Common myeloid progenitor, CD34-positive (primary cell): Measurements from ENCODE around the gene OVAAL.
A peak's percentile ranks its signal among the peaks of the same experiment; 100 is the strongest.

Experiments used
- CTCF ChIA-PET: fragments of 350-600 bp; sonication (Branson Sonifier 250); formaldehyde crosslinking; loops from one replicate; lab custom pipeline; 2021; ENCODE audit warnings: antibody characterized with exemption; lab: Charles Lee
- POLR2A ChIA-PET: fragments of 350-600 bp; sonication (Branson Sonifier 250); formaldehyde crosslinking; loops from one replicate; lab custom pipeline; 2021; ENCODE audit warnings: antibody characterized with exemption; lab: Charles Lee
- DNase-seq, 3 donors: peaks; one replicate each; pipeline versions ENCODE4 v3.0.0 to v3.0.0-alpha.2; 2013
- H3K27ac ChIP-seq, 2 experiments: 1 replicate in 1 of 2; 2 replicates in 1 of 2; pipeline ENCODE4 v1.7.0; 2013; ENCODE audit warnings: inconsistent platforms in 2 of 2, low read length in 2 of 2, mild to moderate bottlenecking in 2 of 2, low read depth in 1 of 2, moderate library complexity in 1 of 2; ENCODE audit not compliant: severe bottlenecking in 2 of 2, insufficient read depth in 1 of 2, poor library complexity in 1 of 2
- H3K27me3 ChIP-seq, 5 experiments: replicated peaks in 2 of 5; 1 replicate in 3 of 5; 2 replicates in 2 of 5; pipeline versions ENCODE4 v1.6.1 to v1.7.0; 2013; ENCODE audit warnings: low read length in 4 of 5, mild to moderate bottlenecking in 2 of 5, moderate library complexity in 2 of 5, inconsistent platforms in 1 of 5; ENCODE audit not compliant: insufficient read depth in 5 of 5, control insufficient read depth in 4 of 5
- H3K36me3 ChIP-seq, 4 experiments: 1 replicate in 2 of 4; 2 replicates in 2 of 4; pipeline versions ENCODE4 v1.6.1 to v1.7.0; 2013; ENCODE audit warnings: low read length in 3 of 4, control low read depth in 1 of 4, mild to moderate bottlenecking in 1 of 4; ENCODE audit not compliant: control insufficient read depth in 4 of 4, insufficient read depth in 4 of 4
- H3K4me1 ChIP-seq, 4 experiments: 1 replicate in 3 of 4; 2 replicates in 1 of 4; pipeline versions ENCODE4 v1.6.1 to v1.7.1; 2013; ENCODE audit warnings: low read length in 3 of 4, mild to moderate bottlenecking in 3 of 4, control low read depth in 1 of 4, inconsistent platforms in 1 of 4, moderate library complexity in 1 of 4; ENCODE audit not compliant: control insufficient read depth in 4 of 4, insufficient read depth in 4 of 4; ENCODE audit errors: control extremely low read depth in 1 of 4
- H3K4me3 ChIP-seq, 7 experiments: 1 replicate in 4 of 7; 2 replicates in 3 of 7; pipeline versions ENCODE4 v1.5.1 to v1.7.0; 2013; ENCODE audit warnings: mild to moderate bottlenecking in 7 of 7, low read length in 6 of 7, moderate library complexity in 6 of 7, inconsistent platforms in 2 of 7, low read depth in 2 of 7, control low read depth in 1 of 7; ENCODE audit not compliant: insufficient read depth in 4 of 7, control insufficient read depth in 1 of 7; ENCODE audit errors: extremely low read depth in 1 of 7
- H3K9me3 ChIP-seq, 5 experiments: 1 replicate in 4 of 5; 2 replicates in 1 of 5; pipeline versions ENCODE4 v1.6.1 to v1.7.1; 2013; ENCODE audit warnings: low read length in 4 of 5, mild to moderate bottlenecking in 2 of 5, inconsistent platforms in 1 of 5, low read depth in 1 of 5, moderate library complexity in 1 of 5; ENCODE audit not compliant: control insufficient read depth in 4 of 5, insufficient read depth in 2 of 5; ENCODE audit errors: control extremely low read depth in 1 of 5
- WGBS: methylation state at CpG from one replicate; pipeline ENCODE4 v1.1.5; 2013; ENCODE audit not compliant: insufficient coverage; 5-methylcytosine and 5-hydroxymethylcytosine counted together

The OVAAL gene

GRCh38 chr1:180603850-180604226 lies 45.1 kb downstream of the OVAAL start:
- Histone ChIP-seq H3K4me1 (no peaks in the 10 kb centered on the region), H3K27ac (no peak overlapping the region), H3K4me3 (no peak overlapping the region), H3K27me3 (no peaks in the 10 kb centered on the region), H3K9me3 (no peaks in the 10 kb centered on the region), H3K36me3 (no peaks in the 10 kb centered on the region)
- POLR2A ChIA-PET = no interaction called here
- CTCF ChIA-PET = no interaction called here
- DNase-seq = no peak
- WGBS = 83% methylated on average over 1 of the region's 2 CpGs

- CTCF ChIA-PET = interaction anchor here (1.4 kb wide), 1 partner anchor 25 kb away, joined by 3 read pairs; the partner anchor contains the start of gene XPR1
These were observed 47.4 kb downstream of the OVAAL start for GRCh38 chr1:180606155-180606554.

GRCh38 chr1:180609643-180610555 lies 51.1 kb downstream of the OVAAL start:
- H3K4me3 ChIP-seq = no peak overlapping the region
- 77% methylated on average over 4 of the region's 7 CpGs for WGBS
- H3K4me1 ChIP-seq = peaks cover 0 to 4% (median under 1%) of the 10 kb centered on the region in 4 experiments
- ChIA-PET CTCF (interaction anchor here (1.0 to 1.3 kb wide), 3 partner anchors 14 to 22 kb away, joined by 3 to 5 read pairs (median 4); partner anchors contain the start of gene XPR1), POLR2A (no interaction called here)
- peak overlapping the region in 1 of 2 experiments; percentile 81 for H3K27ac ChIP-seq
- H3K36me3 ChIP-seq = no peaks in the 10 kb centered on the region
- DNase-seq = no peak
- H3K27me3 ChIP-seq = no peaks in the 10 kb centered on the region
- H3K9me3 ChIP-seq = no peaks in the 10 kb centered on the region

More at GRCh38 chr1:180606155-180606554, 47.4 kb downstream of the OVAAL start:
- no peaks in the 10 kb centered on the region for H3K36me3 ChIP-seq
- no peaks in the 10 kb centered on the region for H3K9me3 ChIP-seq
- POLR2A ChIA-PET = no interaction called here
- no peak for DNase-seq
- no peaks in the 10 kb centered on the region for H3K4me1 ChIP-seq
- WGBS = 100% methylated on average over 1 of the region's 2 CpGs
- no peaks in the 10 kb centered on the region for H3K27me3 ChIP-seq
- H3K27ac ChIP-seq = no peak overlapping the region
- H3K4me3 ChIP-seq = no peak overlapping the region

GRCh38 chr1:180610556-180611015 lies 51.8 kb downstream of the OVAAL start:
- peak overlapping the region in 1 of 2 experiments; percentile 81 for H3K27ac ChIP-seq
- no peak overlapping the region for H3K4me3 ChIP-seq
- ChIA-PET POLR2A (no interaction called here), CTCF (interaction anchor here (1.2 to 1.3 kb wide), 2 partner anchors 15 to 21 kb away, joined by 4 to 5 read pairs; partner anchors contain the start of gene XPR1)
- H3K36me3 ChIP-seq = no peaks in the 10 kb centered on the region
- peak in 1 of 3 donors; percentile 61 for DNase-seq
- no peaks in the 10 kb centered on the region for H3K9me3 ChIP-seq
- no peaks in the 10 kb centered on the region for H3K27me3 ChIP-seq
- 86% methylated on average over 2 of the region's 3 CpGs for WGBS
- peaks cover 0 to 4% (median under 1%) of the 10 kb centered on the region in 4 experiments for H3K4me1 ChIP-seq

- POLR2A ChIA-PET = no interaction called here
- Histone ChIP-seq H3K27me3 (no peaks in the 10 kb centered on the region), H3K27ac (peak overlapping the region in 1 of 2 experiments; percentile 81), H3K9me3 (no peaks in the 10 kb centered on the region), H3K36me3 (no peaks in the 10 kb centered on the region), H3K4me3 (no peak overlapping the region), H3K4me1 (peaks cover 0 to 4% (median under 1%) of the 10 kb centered on the region in 4 experiments)
- CTCF ChIA-PET = interaction anchor here (1.2 kb wide), 1 partner anchor 20 kb away, joined by 5 read pairs; the partner anchor contains the start of gene XPR1
- peak; percentile 37 to 79 (median 72) for DNase-seq
- WGBS = 73% methylated on average over 4 of the region's 9 CpGs
These were observed 52.5 kb downstream of the OVAAL start for GRCh38 chr1:180611016-180611930.

GRCh38 chr1:180612632-180613031 lies 53.9 kb downstream of the OVAAL start:
- peak overlapping the region in 1 of 2 experiments; percentile 44 for H3K27ac ChIP-seq

More at GRCh38 chr1:180612632-180613031, 53.9 kb downstream of the OVAAL start:
- ChIA-PET CTCF (no interaction called here), POLR2A (no interaction called here)
- no CpG with 5 or more reads among the region's 1 CpG for WGBS
- no peak overlapping the region for H3K4me3 ChIP-seq
- H3K36me3 ChIP-seq = no peaks in the 10 kb centered on the region
- H3K27me3 ChIP-seq = no peaks in the 10 kb centered on the region
- H3K9me3 ChIP-seq = no peaks in the 10 kb centered on the region
- H3K4me1 ChIP-seq = peaks cover 0 to 11% (median 3%) of the 10 kb centered on the region in 4 experiments
- DNase-seq = no peak
